LNCAP (cell line): ENCODE measurements around the gene COX6B2.

Experiments used
- CTCF ChIP-seq: fragments of 450-650 bp; IDR thresholded peaks from 2 replicates; pipeline ENCODE4 v1.5.1; 2017; ENCODE audit warnings: mild to moderate bottlenecking

COX6B2 gene

GRCh38 chr19:55345818-55346724, 8.4 kb downstream of the COX6B2 start:
- TF ChIP-seq CTCF = no peak

GRCh38 chr19:55345101-55345817, 9.3 kb downstream of the COX6B2 start:
- no peak for TF ChIP-seq CTCF

GRCh38 chr19:55344444-55344843, 10.1 kb downstream of the COX6B2 start:
- no peak for TF ChIP-seq CTCF

GRCh38 chr19:55341595-55342531, 12.7 kb downstream of the COX6B2 start:
- TF ChIP-seq CTCF = no peak

- TF ChIP-seq CTCF = no peak
Observed at GRCh38 chr19:55341171-55341588, 13.3 kb downstream of the COX6B2 start.

GRCh38 chr19:55340784-55341147, 13.8 kb downstream of the COX6B2 start:
- TF ChIP-seq CTCF = peak; percentile 17; the same call in 1 of the 2 replicates
